ENCODE results near the gene GBX1. TPM values are rescaled to one million over a fixed set of nuclear protein-coding genes. Genes with fewer than 3 reads are reported as not detected.

Gene GBX1
- total and polyA plus RNA-seq, 11 donors: 0.27 to 0.52 (median 0.34) TPM; not detected in 5

- intact Hi-C loops (cut with DNase I): no loop called here
- Histone ChIP-seq H3K4me3 (no peak overlapping the region), H3K27ac (no peak overlapping the region), H3K4me1 (no peaks in the 10 kb centered on the region), H3K9me3 (no peaks in the 10 kb centered on the region), H3K27me3 (peaks cover 0 to 25% (median 5%) of the 10 kb centered on the region in 9 donors), H3K36me3 (no peaks in the 10 kb centered on the region)
- TF ChIP-seq, protein P1, sequence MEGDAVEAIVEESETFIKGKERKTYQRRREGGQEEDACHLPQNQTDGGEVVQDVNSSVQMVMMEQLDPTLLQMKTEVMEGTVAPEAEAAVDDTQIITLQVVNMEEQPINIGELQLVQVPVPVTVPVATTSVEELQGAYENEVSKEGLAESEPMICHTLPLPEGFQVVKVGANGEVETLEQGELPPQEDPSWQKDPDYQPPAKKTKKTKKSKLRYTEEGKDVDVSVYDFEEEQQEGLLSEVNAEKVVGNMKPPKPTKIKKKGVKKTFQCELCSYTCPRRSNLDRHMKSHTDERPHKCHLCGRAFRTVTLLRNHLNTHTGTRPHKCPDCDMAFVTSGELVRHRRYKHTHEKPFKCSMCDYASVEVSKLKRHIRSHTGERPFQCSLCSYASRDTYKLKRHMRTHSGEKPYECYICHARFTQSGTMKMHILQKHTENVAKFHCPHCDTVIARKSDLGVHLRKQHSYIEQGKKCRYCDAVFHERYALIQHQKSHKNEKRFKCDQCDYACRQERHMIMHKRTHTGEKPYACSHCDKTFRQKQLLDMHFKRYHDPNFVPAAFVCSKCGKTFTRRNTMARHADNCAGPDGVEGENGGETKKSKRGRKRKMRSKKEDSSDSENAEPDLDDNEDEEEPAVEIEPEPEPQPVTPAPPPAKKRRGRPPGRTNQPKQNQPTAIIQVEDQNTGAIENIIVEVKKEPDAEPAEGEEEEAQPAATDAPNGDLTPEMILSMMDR (IDR thresholded peaks at IDR 0.05): peak in 1 of 12 donors; percentile 11
- TF ChIP-seq POLR2A (IDR thresholded peaks at IDR 0.05): no peak
- ATAC-seq (no peak), DNase-seq (no peak)
- WGBS, 4 donors: 68 to 80% (median 76%) methylated on average over 39 to 48 of the region's 48 CpGs
Observed at GRCh38 chr7:151204383-151205032, 37.0 kb upstream of the GBX1 start.

- ATAC-seq: no peak
- Histone ChIP-seq H3K4me1 (no peaks in the 10 kb centered on the region), H3K36me3 (no peaks in the 10 kb centered on the region), H3K27me3 (peaks cover 0 to 25% (median 5%) of the 10 kb centered on the region in 9 donors), H3K27ac (no peak overlapping the region), H3K4me3 (no peak overlapping the region), H3K9me3 (no peaks in the 10 kb centered on the region)
- TF ChIP-seq POLR2A (IDR thresholded peaks at IDR 0.05): no peak
- TF ChIP-seq, protein P1 (IDR thresholded peaks at IDR 0.05): no peak
- intact Hi-C loops (cut with DNase I): no loop called here
- 94 to 96% (median 95%) methylated on average over 9 of the region's 9 CpGs for WGBS, 4 donors
- no peak for DNase-seq
Observed at GRCh38 chr7:151202836-151203235, 35.3 kb upstream of the GBX1 start.

- ATAC-seq (no peak), DNase-seq (no peak)
- Histone ChIP-seq H3K27me3 (peaks cover 0 to 25% (median 5%) of the 10 kb centered on the region in 9 donors), H3K9me3 (no peaks in the 10 kb centered on the region), H3K27ac (no peak overlapping the region), H3K4me1 (no peaks in the 10 kb centered on the region), H3K36me3 (no peaks in the 10 kb centered on the region), H3K4me3 (no peak overlapping the region)
- TF ChIP-seq, protein P1 (IDR thresholded peaks at IDR 0.05): no peak
- no peak for TF ChIP-seq POLR2A (IDR thresholded peaks at IDR 0.05)
- intact Hi-C loops (cut with DNase I): no loop called here
- WGBS, 4 donors: 78 to 87% (median 86%) methylated on average over 4 of the region's 4 CpGs
Observed at GRCh38 chr7:151201751-151202150, 34.3 kb upstream of the GBX1 start.

- WGBS, 4 donors: 80 to 84% (median 82%) methylated on average over 3 of the region's 3 CpGs
- Histone ChIP-seq H3K27me3 (peaks cover 0 to 25% (median 5%) of the 10 kb centered on the region in 9 donors), H3K36me3 (no peaks in the 10 kb centered on the region), H3K4me3 (no peak overlapping the region), H3K9me3 (no peaks in the 10 kb centered on the region), H3K4me1 (no peaks in the 10 kb centered on the region), H3K27ac (no peak overlapping the region)
- intact Hi-C loops (cut with DNase I): no loop called here
- TF ChIP-seq POLR2A (IDR thresholded peaks at IDR 0.05): no peak
- TF ChIP-seq, protein P1 (IDR thresholded peaks at IDR 0.05): no peak
- DNase-seq: no peak
- no peak for ATAC-seq
Observed at GRCh38 chr7:151201344-151201743, 33.9 kb upstream of the GBX1 start.

All from heart left ventricle (tissue), 16 donors.